Measurements from ENCODE around the gene ATP8A2. TPM values are rescaled to one million over a fixed set of nuclear protein-coding genes. Genes with fewer than 3 reads are reported as not detected.

ATP8A2 gene
- total RNA-seq, 1 donor from 2014 or later, result 0.40 TPM

DNA sequence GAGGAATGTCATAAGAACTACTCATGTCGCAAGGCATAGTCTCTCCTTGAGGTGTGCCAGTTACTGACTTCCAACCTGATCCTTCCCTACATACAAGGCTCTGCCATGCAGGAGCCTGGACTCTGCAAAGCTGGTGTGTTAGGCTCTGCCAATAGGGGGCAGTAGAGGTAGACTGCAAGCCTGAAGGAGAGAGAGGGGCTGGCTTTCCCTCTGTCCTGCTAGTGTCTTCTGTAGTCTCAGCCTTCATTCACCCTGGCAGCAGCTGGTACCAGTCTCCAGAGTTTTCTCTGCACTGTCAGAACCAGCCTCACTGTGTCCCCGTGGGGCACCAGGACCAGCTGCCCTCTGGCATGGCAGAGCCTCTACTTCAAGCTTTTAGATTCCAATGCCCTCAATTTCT, 665.5 kb downstream of the ATP8A2 start:
- DNase-seq, result peak; percentile 74
- Mint-ChIP-seq H3K4me1 (no peaks in the 10 kb centered on the region), H3K27me3 (peaks cover 4% of the 10 kb centered on the region), H3K9me3 (no peaks in the 10 kb centered on the region), H3K36me3 (ENCODE audit: low read depth) (no peaks in the 10 kb centered on the region), H3K27ac (no peak overlapping the region), H3K4me3 (no peak overlapping the region)
- intact Hi-C loops (cut with micrococcal nuclease), result no loop called here

DNA sequence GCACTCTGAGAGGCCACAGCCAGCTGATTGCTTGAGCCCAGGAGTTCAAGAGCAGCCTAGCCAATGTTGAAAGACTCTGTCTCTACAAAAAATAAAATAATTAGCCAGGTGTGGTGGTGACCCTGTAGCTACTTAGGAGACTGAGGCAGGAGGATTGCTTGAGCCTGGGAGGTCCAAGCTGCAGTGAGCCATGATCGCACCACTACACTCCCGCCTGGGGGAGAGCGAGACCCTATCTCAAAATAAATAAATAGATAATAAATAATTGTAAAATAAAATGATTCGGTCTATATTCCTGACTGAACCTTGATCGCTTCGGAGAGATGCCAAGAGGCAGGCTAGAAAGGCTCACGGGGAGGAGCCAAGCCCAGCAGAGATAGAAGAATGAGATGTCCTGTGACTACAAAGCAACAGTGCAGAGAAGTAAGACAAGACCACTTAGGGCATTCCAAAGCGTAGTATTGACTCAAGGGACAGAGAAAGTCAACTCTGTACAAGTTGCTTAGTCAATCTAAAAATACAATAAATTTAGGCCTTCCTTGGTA, 667.2 kb downstream of the ATP8A2 start:
- H3K9me3 Mint-ChIP-seq, result no peaks in the 10 kb centered on the region
- intact Hi-C loops (cut with micrococcal nuclease), result no loop called here
- H3K4me1 Mint-ChIP-seq, result no peaks in the 10 kb centered on the region
- no peak overlapping the region for H3K4me3 Mint-ChIP-seq
- peaks cover 4% of the 10 kb centered on the region for H3K27me3 Mint-ChIP-seq
- H3K27ac Mint-ChIP-seq, result no peak overlapping the region
- no peaks in the 10 kb centered on the region for H3K36me3 Mint-ChIP-seq (ENCODE audit: low read depth)
- no peak for DNase-seq

DNA sequence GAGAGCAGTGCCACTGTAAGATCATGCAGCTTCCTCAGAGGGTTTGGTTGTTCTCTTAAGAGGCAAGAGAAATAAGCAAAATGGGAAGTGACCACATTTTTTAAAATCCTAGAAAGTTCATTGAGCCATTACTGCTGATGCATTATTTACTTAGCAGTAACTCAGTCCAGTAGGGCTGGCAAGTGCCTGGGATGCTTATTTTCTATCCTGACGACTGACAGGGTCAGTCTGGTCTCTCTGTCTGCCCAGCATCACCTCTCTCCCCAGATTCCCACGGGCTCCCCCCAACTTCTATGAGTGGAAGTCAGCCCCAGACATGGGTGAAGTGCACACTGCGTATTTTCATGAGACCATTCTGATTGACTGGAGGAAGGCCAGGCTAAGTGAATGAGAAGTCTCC, 669.7 kb downstream of the ATP8A2 start:
- peaks cover 4% of the 10 kb centered on the region for H3K27me3 Mint-ChIP-seq
- DNase-seq, result no peak
- no peaks in the 10 kb centered on the region for H3K9me3 Mint-ChIP-seq
- H3K27ac Mint-ChIP-seq, result no peak overlapping the region
- H3K4me3 Mint-ChIP-seq, result no peak overlapping the region
- no peaks in the 10 kb centered on the region for H3K36me3 Mint-ChIP-seq (ENCODE audit: low read depth)
- H3K4me1 Mint-ChIP-seq, result peaks cover 4% of the 10 kb centered on the region
- intact Hi-C loops (cut with micrococcal nuclease), result no loop called here

DNA sequence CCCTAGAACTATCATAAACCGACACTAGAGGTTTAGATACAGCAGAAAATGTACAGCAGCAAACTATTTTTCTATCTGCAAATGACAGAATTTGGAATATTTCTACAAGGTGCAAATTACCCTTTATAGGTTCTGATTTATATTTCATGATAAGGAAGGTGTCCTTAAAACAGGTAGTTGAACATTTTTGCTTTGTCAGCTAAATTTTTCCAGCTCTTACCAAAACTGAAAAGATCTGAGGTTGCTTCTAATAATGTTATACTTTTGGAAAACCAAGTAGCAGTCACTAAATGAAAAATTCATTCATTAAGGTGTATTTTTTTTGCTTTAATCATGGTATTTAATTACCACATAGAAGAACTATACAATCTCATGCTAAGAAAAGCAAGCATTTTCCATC, 671.0 kb downstream of the ATP8A2 start:
- intact Hi-C loops (cut with micrococcal nuclease), result no loop called here

DNA sequence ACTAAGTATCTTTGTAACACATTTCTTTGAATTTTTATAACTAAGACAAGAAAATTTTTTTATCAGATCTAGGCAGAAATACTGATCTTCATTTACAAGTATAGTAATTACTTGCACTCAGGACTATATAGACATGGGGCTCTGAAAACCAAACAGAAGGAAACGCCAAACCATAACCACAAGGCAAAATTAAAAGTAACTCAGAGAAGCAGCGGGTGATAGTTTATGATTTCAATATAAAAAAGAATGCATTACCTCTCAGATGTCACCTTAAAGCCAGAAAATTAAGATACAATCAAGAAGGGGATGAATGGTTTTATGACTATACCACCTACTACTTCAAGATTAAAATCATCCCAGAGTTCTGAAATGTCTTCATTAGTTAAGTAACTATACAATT, 673.4 kb downstream of the ATP8A2 start:
- Mint-ChIP-seq H3K27ac (no peak overlapping the region), H3K36me3 (ENCODE audit: low read depth) (no peaks in the 10 kb centered on the region), H3K27me3 (peaks cover 20% of the 10 kb centered on the region), H3K4me1 (peaks cover 12% of the 10 kb centered on the region), H3K4me3 (no peak overlapping the region), H3K9me3 (no peaks in the 10 kb centered on the region)
- no peak for DNase-seq
- intact Hi-C loops (cut with micrococcal nuclease), result loop anchor here (5.0 kb wide), 1 partner anchor 33 kb away; no protein-coding TSS in a partner anchor

More for the DNA sequence above, 671.0 kb downstream of the ATP8A2 start:
- H3K27me3 Mint-ChIP-seq, result peaks cover 9% of the 10 kb centered on the region
- H3K4me3 Mint-ChIP-seq, result no peak overlapping the region
- no peak overlapping the region for H3K27ac Mint-ChIP-seq
- H3K4me1 Mint-ChIP-seq, result peaks cover 4% of the 10 kb centered on the region
- no peak for DNase-seq
- no peaks in the 10 kb centered on the region for H3K9me3 Mint-ChIP-seq
- H3K36me3 Mint-ChIP-seq (ENCODE audit: low read depth), result no peaks in the 10 kb centered on the region

DNA sequence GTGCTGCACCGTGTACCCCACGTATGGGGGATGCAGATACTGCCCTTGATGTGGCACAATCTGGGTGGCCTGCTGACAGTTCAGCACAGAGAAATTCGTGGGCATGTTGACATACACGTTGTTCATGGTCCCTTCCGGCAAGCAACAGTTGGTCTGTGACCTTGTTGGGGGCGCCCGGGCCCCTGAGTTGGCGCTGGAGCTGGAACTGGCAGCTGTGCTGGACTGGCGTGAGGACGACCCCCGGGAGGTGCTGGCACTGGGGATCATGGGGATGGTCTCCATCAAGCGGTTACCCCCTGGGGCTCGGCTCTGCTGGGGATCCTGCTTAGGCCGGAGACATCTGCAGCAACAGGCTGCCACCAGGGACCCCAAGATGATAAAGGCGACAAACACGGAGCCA, 674.9 kb downstream of the ATP8A2 start:
- H3K27me3 Mint-ChIP-seq, result peaks cover 19% of the 10 kb centered on the region
- H3K27ac Mint-ChIP-seq, result no peak overlapping the region
- intact Hi-C loops (cut with micrococcal nuclease), result loop anchor here (5.0 kb wide), 1 partner anchor 34 kb away; no protein-coding TSS in a partner anchor
- no peak for DNase-seq
- peaks cover 12% of the 10 kb centered on the region for H3K4me1 Mint-ChIP-seq
- no peaks in the 10 kb centered on the region for H3K9me3 Mint-ChIP-seq
- no peak overlapping the region for H3K4me3 Mint-ChIP-seq
- H3K36me3 Mint-ChIP-seq (ENCODE audit: low read depth), result no peaks in the 10 kb centered on the region

DNA sequence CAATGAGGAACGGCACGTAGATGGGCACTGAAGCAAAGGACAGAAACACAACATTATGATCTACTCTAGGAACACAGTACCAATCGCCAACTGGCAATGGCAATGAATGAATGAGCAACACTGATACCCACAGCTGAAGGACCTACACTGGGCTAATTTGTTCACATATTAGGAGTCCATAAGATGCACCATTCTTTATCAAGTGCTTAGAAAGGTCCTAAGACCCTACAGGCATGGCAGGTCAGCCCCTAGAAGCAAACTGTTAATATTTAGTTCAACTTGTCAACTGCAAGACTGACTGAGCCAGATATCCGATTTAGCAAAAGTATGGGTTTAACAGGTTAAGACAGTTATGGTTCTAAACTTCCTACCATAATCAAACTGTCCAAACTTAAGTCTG, 675.3 kb downstream of the ATP8A2 start:
- intact Hi-C loops (cut with micrococcal nuclease), result loop anchor here (5.0 kb wide), 1 partner anchor 35 kb away; no protein-coding TSS in a partner anchor

DNA sequence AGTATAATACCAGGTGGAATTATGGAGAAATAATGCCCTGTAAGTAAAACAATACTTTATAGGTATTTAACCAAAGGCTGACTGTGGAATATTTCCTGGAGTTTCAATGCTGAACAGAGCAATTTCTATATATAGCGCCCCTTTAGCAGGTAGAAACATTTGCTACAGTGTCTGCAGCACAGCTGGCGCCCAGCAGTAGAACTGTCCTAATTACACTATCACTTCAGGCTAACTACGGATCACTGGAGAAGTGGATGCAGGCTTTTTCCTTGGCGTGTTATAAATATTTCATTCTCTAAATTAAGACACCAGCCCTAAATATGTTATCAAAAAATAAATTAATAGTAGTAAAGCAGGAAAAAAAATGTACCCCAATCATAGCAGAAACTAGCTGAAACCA, 677.0 kb downstream of the ATP8A2 start:
- DNase-seq, result no peak
- no peaks in the 10 kb centered on the region for H3K9me3 Mint-ChIP-seq
- H3K4me3 Mint-ChIP-seq, result no peak overlapping the region
- H3K4me1 Mint-ChIP-seq, result peaks cover 30% of the 10 kb centered on the region
- no peak overlapping the region for H3K27ac Mint-ChIP-seq
- no peaks in the 10 kb centered on the region for H3K36me3 Mint-ChIP-seq (ENCODE audit: low read depth)
- intact Hi-C loops (cut with micrococcal nuclease), result loop anchor here (5.0 kb wide), 1 partner anchor 36 kb away; no protein-coding TSS in a partner anchor
- H3K27me3 Mint-ChIP-seq, result peaks cover 36% of the 10 kb centered on the region

More for the DNA sequence above, 675.3 kb downstream of the ATP8A2 start:
- Mint-ChIP-seq H3K9me3 (no peaks in the 10 kb centered on the region), H3K4me1 (peaks cover 13% of the 10 kb centered on the region), H3K27me3 (peaks cover 20% of the 10 kb centered on the region), H3K4me3 (no peak overlapping the region), H3K27ac (no peak overlapping the region), H3K36me3 (ENCODE audit: low read depth) (no peaks in the 10 kb centered on the region)
- no peak for DNase-seq

DNA sequence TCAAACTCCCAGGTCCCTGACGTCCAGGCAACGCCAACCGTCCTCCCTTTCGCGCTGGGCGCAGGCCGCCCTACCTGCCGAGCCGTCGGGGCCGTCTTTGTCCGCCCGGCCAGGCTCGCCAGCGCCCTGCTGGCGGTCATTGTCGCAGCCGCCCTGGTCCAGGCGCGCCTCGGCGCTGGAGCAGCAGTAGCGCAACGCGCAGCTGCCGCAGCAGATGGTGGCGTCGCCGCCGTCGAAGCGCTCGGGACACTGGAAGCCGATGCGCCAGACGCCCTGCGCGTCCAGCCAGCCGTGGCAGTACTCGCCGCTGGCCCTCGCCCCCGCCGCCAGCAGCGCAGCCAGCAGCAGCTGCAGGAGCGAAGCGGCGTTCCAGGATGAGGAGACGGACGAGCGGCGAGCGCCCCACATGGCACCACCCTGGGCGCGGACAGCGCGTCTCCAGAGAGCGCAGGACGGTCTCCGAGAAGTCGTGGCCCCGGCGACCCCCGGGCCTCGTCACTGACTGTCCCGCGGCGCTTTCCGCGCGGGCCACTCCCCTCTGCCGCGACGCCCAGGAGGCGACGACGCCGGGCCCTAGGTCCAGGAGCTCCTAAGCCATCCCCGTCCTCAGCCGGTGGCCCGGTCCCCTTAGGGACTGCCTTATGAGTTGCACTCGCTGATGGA, 678.9 kb downstream of the ATP8A2 start:
- peaks cover 46% of the 10 kb centered on the region for H3K27me3 Mint-ChIP-seq
- intact Hi-C loops (cut with micrococcal nuclease), result loop anchor here (10.0 kb wide), 1 partner anchor 76 kb away; no protein-coding TSS in a partner anchor
- H3K9me3 Mint-ChIP-seq, result no peaks in the 10 kb centered on the region

DNA sequence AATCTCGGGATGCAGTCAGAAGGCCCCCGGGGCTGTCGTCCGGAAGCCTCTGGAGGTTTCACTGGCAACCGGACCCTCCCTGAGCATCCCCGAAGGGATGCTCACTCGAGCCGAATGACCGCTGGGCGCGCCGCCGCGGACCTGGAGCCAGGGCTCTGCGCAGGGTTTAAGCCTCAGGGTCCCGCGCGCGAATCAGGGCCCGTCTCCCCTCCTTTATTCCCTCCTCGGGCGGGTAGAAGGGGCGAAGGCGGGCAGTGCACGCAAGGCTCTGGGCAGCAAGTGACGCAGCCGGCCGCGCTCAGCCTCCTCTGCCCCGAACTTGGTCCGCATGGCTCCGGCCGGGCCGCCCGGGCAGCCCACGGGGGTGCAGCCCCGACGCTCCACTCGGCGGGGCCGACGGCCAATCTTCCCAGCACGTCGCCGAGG, 679.5 kb downstream of the ATP8A2 start:
- H3K27me3 Mint-ChIP-seq, result peaks cover 49% of the 10 kb centered on the region
- H3K4me1 Mint-ChIP-seq, result peaks cover 26% of the 10 kb centered on the region
- no peaks in the 10 kb centered on the region for H3K36me3 Mint-ChIP-seq (ENCODE audit: low read depth)
- H3K4me3 Mint-ChIP-seq, result peak overlapping the region; percentile 63
- peak; percentile 67 for DNase-seq
- no peak overlapping the region for H3K27ac Mint-ChIP-seq
- no peaks in the 10 kb centered on the region for H3K9me3 Mint-ChIP-seq
- intact Hi-C loops (cut with micrococcal nuclease), result loop anchor here (10.0 kb wide), 1 partner anchor 76 kb away; no protein-coding TSS in a partner anchor

More for the DNA sequence above, 678.9 kb downstream of the ATP8A2 start:
- no peaks in the 10 kb centered on the region for H3K36me3 Mint-ChIP-seq (ENCODE audit: low read depth)
- peak; percentile 69 for DNase-seq
- no peak overlapping the region for H3K27ac Mint-ChIP-seq
- H3K4me1 Mint-ChIP-seq, result peaks cover 26% of the 10 kb centered on the region
- peak overlapping the region; percentile 77 for H3K4me3 Mint-ChIP-seq

DNA sequence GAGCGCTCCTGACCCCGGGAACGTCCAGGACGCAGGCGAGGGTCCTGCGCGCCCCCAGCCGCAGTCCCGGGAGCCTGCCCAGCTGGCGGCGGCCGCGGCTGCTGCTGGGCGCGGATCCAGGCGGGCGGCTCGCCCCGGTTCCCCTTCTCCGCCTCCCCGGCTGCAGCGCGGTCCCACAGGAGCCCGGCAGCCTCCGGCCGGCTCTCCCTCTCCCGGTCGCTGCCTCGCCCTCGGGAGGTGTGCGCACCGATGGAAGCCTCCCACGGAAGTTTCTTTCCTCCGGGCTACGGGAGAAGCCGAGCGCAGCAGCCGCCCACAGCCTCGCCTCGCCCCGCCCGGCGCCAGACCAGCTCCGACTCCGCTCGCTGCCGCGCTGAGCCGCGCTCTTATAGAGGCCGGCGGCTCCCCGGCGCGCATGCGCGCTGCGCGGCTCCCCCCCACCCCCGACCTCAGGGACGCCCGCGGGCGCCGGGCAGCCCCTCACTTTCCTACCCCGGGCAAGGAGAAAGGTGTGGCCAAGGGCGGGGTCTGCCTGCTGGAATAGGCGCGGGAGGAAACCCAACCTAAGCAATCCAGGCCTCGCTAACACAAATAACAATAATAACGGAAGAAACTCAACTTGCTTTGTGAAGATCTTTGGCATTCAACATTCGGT, 680.0 kb downstream of the ATP8A2 start, which contains the start of gene SHISA2:
SHISA2 (minus strand) TSS at position 360 of the 655 bp plus-strand sequence. CDS start 1,041 bp downstream, outside the sequence.
- Mint-ChIP-seq H3K4me3 (peak within 1 kb of the TSS; percentile 75), H3K27me3 (peaks cover 50% of the 10 kb centered on the region), H3K36me3 (ENCODE audit: low read depth) (no peaks in the 10 kb centered on the region), H3K9me3 (no peaks in the 10 kb centered on the region), H3K4me1 (peaks cover 26% of the 10 kb centered on the region), H3K27ac (peak within 1 kb of the TSS; percentile 69)
- DNase-seq, result peak; percentile 77
- intact Hi-C loops (cut with micrococcal nuclease), result loop anchor here (10.0 kb wide), 1 partner anchor 77 kb away; no protein-coding TSS in a partner anchor

DNA sequence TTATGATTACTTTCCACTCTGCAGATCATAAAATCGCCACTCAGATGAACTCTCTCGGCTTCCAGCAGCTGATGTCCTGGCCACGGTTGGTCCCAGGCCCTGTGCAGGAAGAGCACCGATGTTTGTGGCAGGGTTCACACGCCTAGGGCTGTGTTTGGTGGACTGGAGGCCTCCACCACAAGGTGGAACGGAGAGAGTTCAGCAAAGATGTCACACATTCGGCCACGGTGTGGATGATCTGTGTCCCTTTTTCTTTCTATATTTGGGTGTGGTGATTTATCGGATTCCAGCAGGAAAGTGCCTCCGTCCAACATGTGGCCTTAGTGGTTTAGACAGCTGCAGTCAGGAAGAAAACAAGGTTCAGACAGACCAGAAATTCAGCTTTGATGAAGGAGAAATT, 680.6 kb downstream of the ATP8A2 start:
- intact Hi-C loops (cut with micrococcal nuclease), result loop anchor here (10.0 kb wide), 1 partner anchor 78 kb away; no protein-coding TSS in a partner anchor
- H3K27ac Mint-ChIP-seq, result peak overlapping the region; percentile 69
- peak overlapping the region; percentile 75 for H3K4me3 Mint-ChIP-seq
- no peaks in the 10 kb centered on the region for H3K9me3 Mint-ChIP-seq
- H3K27me3 Mint-ChIP-seq, result peaks cover 49% of the 10 kb centered on the region
- peaks cover 26% of the 10 kb centered on the region for H3K4me1 Mint-ChIP-seq
- DNase-seq, result peak; percentile 64
- H3K36me3 Mint-ChIP-seq (ENCODE audit: low read depth), result no peaks in the 10 kb centered on the region

DNA sequence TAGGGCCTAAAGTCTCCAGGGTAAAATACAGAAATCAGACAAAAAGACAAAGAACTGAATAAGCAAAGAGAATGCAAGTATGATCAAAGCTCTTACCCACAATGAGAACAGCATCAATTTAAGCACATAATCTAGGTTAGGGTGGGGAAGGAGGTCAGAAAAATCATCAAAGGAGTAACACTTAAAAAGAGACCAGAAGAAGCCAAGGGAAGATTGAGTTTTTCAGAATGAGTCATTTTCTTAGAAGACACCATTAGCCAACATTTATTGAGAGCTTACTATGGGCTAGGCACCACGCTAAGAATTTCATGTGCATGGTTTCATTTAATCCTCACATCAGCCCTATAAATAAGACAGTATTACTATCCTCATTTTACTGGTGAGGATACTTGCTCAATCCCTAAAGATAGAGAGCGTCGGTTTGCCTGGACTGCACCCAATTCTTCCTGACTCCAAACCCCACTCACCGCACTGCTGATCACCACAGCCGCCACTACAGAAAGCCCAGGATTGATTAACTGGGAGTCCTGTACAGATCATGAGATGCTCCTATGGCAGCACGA, 681.7 kb downstream of the ATP8A2 start:
- no peak overlapping the region for H3K27ac Mint-ChIP-seq
- peaks cover 51% of the 10 kb centered on the region for H3K27me3 Mint-ChIP-seq
- peaks cover 27% of the 10 kb centered on the region for H3K4me1 Mint-ChIP-seq
- H3K36me3 Mint-ChIP-seq (ENCODE audit: low read depth), result no peaks in the 10 kb centered on the region
- DNase-seq, result no peak
- intact Hi-C loops (cut with micrococcal nuclease), result loop anchor here (10.0 kb wide), 1 partner anchor 79 kb away; no protein-coding TSS in a partner anchor
- no peaks in the 10 kb centered on the region for H3K9me3 Mint-ChIP-seq
- H3K4me3 Mint-ChIP-seq, result no peak overlapping the region

All from activated CD4-positive, alpha-beta T cell treated with anti-CD3 and anti-CD28 coated beads, Interleukin-2, amount 10 ng/mL, durations not matched to agents 24 days and 14 days (primary cell).